IPS DF 19.7 (cell line): ENCODE measurements around the gene CCDC91.
"Not testable (repeated sequence)": the region's sequence is repeated elsewhere in the genome, so short reads cannot be mapped to it uniquely, and the experiment has no call there.

Experiments
- DNase-seq: peaks from one replicate; pipeline ENCODE4 v3.0.0-alpha.2; 2013; ENCODE audit warnings: low read depth, low spot score

CCDC91 gene

DNA sequence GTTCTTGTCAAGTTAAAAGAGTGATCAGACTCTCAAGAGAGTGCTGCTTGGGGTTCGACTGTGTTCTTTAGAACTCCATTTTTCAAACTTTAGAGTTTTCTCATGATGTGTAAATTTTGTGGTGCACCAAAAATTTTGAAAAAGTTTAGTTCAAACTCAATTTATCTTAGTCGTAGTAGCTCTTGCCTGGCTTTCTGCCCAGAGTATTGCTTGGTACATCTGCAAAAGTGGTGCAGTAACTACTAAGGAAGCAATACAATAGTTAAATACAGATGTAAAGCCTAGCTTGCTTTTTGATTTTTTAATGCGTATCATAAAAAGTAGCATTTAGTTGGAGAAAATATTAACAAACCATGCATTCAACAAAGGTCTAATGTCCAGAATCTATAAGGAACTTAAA is 9.5 kb upstream of the CCDC91 start:
- no peak for DNase-seq

DNA sequence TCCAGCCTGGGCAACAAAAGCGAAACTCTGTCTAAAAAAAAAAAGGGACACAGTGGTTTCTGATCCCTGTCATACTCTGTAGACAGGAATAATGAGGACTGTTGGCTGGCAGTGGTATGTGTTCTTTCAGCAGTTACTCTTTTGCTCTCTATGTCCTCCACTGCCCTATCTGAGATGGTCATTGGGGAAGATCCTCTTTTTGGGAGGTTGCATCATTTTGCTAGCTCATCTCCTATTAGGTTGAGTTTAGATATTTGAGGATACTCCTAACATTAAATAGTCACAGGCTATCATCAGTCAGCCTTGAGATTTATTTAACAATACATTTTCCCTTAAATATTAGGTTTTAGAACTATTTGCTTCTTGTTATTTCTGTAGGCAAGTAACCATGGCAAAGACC is 5.9 kb upstream of the CCDC91 start:
- no peak for DNase-seq

DNA sequence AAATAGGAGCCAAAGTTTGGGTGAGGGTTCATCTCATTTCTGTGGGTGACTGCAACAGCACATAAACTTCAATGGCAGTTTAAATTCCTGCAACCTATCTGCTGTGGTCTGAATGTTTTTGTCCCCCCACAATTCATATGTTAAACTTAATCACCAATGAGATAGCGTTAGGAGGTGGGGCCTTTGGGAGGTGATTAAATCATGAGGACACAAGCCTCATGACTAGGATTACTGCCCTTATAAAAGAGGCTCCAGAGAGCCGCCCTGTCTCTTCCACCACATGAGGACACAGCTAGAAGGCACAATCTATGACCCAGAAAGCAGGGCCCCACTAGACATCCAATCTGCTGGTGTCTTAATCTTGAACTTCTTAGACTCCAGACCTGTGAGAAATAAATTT is 3.8 kb upstream of the CCDC91 start:
- DNase-seq, result no peak

DNA sequence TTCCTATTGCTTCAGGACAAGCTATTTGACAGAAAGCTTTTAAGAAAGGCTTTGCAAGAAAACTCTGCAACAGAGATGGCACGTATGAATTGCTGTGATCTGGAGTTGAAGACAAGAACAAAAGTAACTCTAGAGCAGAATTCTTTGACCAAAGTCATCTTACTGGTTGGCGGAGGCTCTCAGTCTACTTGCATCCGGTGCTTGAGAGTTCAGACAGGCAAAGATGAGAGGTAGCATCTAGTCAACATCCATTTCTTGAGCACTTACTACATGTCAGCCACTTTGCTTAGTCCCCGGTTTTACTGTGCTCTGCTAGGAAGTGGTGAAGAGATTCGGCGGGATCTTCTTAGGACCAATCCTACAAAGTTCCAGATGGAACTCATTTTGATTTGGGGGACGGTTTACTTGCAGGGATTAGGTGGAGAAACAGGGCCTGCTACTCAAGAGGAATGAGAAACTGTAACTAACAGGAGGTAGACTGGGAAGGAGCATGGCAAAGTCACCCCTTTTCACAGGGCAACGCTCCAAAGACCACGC is 404 bp upstream of the CCDC91 start:
- no peak for DNase-seq

DNA sequence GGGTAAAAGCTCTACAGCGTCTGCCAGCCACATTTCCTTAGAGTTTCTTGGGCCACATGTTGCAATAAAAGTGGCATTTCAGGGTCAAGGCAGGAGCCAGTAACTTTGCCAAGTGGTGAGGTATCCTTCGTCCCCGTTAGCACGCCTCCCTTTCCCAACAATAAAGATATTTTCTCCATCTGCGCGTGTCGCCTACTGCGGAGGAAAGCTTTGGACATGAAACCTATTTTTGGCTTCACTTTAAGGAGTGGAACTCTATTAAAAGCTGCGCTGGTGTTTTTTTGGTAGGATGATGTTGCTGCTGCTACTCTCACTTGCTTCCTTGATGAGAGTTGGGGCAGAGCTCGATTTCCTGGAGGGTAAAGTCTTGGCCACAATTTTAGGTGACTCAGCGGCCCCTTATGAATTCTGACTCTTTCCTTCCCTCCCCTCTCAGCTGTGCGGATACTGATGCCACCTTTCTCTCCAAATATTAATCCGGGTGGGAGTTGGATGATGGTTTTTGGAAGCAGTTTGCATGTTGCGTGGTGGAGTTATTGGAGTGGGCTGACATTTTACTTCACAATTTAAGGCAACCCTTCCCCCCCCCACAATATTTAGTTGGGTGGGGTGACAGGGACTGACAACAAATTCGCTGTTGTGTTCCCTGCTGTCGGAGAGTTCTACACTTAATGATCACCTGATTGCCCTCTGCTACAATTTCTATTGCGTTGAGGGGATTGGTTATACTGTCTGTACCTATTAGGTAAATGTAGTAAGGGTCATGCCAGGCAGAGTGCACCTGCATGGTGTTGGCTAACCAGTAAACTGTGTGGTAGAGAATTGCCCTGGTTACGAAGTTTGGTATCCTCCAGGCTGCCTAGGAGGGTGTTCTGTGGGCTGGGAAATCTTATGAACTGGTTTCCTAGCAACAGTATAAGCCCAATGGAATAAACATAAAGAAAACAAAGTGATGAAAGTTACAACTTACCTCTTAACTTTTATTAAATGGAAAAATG is 1.1 kb downstream of the CCDC91 start:
- no peak for DNase-seq

DNA sequence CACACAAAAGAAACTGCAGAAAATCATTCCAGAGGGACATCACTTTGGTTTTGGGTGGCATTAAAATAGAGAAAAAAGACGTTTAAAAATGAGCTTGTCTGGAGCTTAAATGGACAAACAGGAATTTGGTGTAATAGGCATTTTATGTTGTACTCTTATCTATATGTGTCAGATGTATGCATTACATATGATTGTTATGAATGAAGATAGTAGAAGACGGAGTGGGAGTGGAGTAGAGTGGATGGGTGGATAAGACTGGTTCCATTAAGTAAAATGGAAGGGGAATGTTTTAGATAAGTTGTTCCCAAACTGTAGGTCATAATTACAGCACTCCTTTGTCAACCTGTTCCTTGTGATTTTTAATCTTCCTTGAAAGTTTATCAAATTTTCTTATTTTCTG is 1.9 kb downstream of the CCDC91 start:
- no peak for DNase-seq

DNA sequence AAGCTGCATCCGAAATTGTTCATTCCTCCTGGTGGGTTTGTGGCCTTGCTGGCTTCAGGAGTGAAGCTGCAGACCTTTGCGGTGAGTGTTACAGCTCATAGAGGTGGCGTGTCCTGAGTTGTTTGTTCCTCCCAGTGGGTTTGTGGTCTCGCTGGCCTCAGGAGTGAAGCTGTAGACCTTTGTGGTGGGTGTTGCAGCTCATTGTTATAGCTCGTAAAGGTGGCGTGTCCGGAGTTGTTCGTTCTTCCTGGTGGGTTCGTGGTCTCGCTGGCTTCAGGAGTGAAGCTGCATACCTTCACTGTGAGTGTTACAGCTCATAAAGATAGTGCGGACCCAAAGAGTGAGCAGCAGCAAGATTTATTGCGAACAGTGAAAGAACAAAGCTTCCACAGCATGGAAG is 4.4 kb downstream of the CCDC91 start:
- not testable (repeated sequence) for DNase-seq

DNA sequence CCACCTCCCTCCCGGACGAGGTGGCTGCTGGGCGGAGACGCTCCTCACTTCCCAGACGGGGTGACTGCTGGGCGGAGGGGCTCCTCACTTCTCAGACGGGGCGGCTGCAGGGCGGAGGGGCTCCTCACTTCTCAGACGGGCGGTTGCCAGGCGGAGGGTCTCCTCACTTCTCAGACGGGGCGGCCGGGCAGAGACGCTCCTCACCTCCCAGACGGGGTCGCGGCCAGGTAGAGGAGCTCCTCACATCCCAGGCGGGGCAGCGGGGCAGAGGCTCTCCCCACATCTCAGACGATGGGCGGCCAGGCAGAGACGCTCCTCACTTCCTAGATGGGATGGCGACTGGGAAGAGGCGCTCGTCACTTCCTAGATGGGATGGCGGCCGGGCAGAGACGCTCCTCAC is 10.9 kb downstream of the CCDC91 start:
- DNase-seq, result not testable (repeated sequence)

DNA sequence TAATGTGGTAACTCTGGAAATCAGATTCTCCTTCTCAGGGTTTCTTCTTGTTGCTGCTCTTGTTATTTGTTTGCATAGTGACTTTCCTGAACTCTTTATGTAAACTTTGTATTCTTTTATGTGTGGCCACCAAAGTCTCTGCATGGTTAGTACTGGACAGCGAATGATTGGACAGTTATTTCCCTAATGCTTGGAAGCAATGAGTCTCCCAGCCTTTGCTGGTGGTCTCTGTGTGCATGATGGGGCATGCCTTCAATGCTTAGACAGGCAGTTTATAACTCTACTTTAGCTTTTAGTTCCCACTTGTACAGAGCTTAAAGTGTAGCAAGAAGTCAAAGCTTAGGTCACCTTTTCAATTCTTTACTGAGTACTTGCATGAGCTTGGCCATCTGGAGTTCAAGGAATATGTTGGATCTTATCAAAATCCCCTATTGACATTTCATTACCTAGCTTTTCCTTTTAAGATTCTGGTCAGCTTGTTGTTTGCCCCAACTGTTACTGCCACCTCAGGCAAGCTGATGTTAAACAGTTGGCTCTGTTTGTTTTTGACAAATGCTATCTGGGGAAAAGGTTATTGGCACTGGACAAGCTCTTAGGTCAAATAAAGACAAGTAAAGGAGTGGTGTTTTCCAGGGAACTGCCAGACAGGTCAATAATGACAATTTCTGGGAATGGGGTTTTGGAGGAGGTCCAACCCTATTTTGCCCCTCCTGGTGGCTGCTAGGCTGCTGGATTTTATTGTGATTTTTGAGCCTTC is 12.3 kb downstream of the CCDC91 start:
- DNase-seq, result no peak

DNA sequence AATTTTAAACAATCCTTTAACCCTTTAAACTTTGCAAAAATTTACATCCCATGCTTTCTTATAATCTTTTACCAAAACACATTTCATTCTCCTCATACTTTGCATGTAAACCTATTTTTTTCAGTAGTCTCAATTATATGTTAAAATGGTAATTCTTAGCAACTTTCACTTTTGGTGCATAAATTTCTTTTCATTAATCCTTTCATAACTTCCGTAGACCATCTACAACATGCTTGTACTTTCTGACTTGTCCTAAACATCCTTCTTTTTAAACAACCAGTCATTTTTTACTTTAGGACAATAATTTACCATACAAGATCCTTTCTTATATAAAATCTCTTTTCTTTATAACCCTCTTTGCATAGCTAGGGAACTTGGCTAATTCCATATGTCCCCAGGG is 19.5 kb downstream of the CCDC91 start:
- no peak for DNase-seq

DNA sequence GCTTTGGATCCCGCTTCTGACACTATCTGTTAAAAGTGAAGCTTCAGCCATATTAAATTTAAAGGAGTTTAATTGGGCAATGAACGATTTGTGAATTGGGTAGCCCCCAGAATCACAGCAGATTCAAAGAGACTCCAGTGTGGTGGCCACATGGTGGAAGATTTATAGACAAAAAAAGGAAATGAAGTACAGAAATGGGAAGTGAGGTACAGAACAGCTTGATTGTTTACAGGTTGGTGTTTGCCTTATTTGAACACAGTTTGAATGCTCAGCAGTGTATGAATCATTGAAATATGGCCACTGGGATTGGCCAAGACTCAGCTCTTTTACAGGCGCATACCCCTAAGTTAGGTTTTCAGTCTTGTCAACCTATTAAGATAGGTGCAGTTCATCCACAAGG is 21.9 kb downstream of the CCDC91 start:
- no peak for DNase-seq

DNA sequence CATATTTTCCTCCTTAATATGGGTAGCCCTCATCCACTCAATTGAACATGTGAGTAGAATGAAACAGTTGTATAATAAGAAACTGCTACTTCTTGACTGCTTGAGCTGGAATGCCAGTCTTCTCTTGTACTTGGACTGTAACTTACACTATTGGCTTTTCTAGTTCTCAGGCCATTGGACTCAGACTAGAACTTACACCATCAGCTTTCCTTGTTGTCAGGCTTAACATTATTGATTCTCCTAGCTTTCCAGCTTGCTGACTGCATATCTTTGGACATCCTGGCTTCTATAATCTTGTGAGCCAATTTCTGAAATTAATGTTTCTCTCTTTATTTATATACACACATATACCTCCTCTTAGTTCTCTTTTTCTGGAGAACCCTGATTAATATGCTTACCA is 24.8 kb downstream of the CCDC91 start:
- DNase-seq, result no peak

DNA sequence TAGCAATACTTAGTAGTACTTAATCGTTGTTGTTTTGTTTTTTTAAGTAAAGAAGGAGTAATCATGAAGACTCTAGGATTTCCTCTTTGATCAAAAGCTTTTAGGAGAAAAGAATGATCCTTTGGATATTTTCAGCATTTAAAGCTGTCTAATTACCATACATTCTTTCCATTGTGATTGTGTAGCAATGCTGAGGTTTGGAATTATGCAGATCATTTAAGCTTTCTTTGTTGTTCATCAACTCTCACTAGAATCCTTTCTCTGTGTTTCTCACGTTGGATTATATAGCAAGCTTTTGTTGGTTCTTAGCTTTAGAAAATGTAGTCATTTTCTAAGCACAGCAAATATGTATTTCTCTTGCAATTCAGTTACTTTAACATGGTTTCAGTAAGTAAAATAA is 25.8 kb downstream of the CCDC91 start:
- DNase-seq, result no peak

DNA sequence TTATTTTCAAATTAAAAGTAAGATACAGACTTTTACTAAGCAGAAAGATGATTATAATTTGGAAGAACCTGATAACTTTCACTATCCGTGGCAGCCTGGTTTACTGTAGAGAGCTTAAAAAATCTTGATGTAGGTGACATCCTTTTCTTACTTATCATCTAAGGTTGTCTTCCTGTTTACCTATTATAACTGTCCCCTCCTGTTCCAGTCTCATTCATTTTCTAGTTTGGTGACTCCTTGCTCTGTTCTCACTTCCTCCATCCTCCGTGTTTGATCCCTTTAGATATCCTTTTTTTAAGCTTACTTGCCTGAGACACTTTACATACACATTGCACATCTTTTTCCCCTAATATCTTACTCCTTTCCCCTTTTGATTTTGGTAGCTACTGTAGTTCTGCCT is 27.5 kb downstream of the CCDC91 start:
- no peak for DNase-seq

DNA sequence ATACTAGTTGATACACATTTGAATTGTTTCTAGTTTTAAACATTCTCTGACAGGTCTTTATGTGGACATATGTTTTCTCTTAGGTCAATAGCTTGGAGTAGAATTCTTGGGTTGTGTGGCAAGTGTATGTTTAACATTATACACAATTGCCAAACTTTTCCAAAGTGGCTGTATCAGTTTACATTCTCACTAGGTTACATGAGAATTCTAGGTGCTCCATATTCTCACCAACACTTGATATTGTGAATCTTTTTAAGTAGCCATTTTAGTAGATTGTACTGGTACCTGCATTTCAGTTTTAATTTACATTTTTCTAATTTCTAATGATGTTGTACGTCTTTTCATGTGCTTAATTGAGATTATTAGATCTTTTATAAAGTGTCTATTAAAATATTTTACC is 28.6 kb downstream of the CCDC91 start:
- no peak for DNase-seq

DNA sequence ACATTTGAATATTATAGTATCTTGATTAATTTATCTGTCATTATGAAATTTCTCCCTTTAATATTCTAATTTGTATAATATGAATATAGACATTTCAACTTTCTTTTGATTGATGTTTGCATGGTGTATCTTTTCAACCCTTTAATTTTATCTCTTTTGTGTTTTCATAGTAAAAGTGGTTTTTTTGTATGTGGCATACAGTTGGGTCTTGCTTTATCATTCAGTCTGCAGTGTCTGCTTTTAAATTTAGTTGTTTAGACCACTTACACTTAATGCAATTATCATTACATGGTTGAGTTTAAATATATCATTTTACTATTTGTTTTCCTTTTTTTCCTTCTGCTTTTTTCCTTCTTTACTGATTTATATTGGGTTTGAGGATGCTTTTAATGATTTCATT is 29.6 kb downstream of the CCDC91 start:
- no peak for DNase-seq

DNA sequence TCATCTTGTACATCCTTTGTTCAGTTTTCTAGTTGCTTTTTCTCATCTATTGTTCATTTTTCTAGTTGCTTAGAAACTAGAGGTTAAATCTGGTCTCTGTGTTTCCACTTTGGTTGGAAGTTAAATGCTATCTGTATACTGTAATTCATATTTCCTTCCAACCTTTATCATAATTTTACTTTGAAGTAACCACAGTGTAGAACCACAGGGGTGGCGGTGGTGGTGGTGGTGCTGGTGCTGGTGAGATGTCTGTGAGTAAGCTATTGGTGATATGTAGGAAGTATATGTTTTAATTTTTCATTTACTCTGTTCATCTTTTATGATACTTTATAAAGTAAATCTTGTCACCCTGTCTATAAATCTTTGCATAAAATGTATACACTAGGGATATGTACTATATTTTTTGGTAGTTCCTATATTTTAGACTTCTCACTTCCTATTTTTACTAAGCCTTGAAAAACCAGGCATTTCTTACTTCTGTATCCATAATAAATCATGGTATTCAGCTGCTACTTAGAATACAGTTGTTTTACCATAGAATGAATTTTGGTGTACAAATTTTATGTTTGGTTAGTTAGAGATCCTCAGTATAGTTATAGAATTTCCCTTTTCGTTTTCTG is 31.9 kb downstream of the CCDC91 start:
- DNase-seq, result no peak

DNA sequence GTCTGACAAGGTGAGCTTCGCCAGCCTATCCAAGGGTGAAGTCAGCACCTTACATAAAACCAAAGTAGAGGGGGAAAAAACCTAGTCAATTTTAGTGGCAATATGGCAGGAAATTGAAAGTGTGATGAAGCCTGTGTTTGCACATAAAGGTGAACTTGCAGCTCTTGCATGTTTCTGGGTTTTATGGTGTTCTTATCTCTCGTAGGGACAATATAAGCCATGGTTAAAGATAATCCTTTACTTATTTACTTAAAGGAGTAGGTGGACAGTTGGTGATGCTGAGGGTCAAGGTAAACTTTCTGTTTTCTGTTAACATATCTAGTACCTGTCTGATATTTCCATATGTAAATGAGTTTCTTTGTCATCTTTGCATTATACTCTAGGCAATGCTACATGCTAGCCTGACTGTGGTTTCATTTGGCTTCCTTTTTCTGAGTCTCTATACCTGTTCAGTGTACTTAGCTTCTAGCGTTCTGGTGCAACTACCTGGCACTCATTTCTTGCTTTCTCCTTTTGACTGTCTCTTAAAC is 32.8 kb downstream of the CCDC91 start:
- DNase-seq, result no peak

DNA sequence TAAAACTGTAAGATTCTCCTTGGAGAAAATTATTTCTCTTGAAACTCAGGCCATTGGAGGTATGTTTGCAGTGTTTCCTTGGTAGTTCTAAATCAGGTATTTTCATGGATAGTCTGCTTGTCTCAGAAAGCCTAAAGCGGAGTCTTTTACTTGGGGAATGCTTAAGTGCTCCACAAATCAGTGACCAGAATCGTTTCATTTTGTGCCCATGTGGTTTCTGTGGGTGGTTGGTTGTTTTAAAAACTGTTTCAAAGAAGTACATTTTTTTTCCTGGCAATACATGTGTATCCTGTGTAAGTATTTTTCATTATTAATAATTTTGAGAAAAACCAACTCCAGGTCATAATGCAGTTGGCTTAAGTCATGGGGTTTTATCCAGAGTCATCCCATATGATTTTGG is 33.6 kb downstream of the CCDC91 start:
- no peak for DNase-seq

DNA sequence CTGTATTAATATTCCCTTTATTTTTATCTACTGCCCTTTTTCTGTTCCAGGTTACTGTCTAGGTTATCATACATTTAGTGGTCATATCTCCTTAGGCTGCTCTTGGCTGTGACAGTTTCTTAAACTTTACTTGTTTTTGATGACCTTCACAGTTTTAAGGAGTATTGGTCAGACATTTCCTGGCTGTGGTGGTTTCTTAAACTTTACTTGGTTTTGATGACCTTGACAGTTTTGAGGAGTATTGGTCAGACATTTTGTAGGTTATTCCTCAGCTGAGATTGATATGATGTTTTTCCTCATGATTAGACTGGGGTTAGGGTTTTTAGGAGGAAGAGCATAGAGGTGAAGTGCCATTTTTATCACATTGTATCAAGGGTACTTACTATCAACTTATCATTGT is 36.4 kb downstream of the CCDC91 start:
- no peak for DNase-seq

DNA sequence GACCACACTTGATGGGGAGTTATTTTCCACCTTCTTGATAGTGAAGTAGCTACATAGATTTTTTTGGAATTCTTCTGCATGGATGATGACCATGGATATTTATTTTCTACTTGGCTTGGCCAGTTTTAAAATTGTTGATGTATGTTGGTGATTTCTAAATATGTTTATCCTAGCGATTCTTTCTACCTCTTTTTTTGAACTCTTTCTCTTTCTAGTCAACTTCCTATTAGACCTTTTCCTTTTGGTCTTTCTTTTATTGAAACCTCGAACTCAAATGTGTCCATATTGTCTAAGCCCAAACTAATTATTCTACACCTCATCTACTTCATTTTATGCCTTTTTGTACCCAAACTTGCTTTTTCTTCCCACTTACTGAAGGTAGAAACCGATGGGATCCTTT is 37.0 kb downstream of the CCDC91 start:
- DNase-seq, result no peak

DNA sequence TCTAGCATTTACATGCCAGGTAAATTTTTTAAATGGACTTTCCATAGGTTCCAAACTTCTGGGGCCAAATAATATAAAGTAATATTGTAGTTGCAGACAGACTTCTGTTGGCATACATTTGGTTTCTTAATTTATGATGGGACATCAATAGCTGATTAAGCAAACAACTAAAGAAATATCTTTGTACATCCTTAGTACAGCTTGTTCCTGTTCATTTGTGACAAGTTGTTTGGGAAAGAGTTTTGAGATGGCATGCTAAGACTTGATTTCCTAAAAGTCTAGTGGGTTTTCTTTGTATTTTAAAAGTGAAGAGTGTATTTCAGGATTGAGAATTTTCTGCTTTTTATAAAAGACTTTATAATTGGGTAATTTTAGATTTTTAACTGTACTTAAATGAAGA is 41.0 kb downstream of the CCDC91 start:
- DNase-seq, result no peak
